ENCODE measurements around the gene RNF157. TPM values are rescaled to one million over a fixed set of nuclear protein-coding genes. Genes with fewer than 3 reads are reported as not detected.

RNF157 gene
- total and polyA plus RNA-seq, 2 experiments from 2014 or later = 5.0 to 8.6 TPM

GRCh38 chr17:76252040-76252954 is 12.0 kb upstream of the RNF157 start:
- no peaks in the 10 kb centered on the region for H4K20me1 ChIP-seq (ENCODE audit: insufficient read depth, poor library complexity, severe bottlenecking)
- H3K4me1 ChIP-seq (ENCODE audit: insufficient read depth) = peaks cover 22% of the 10 kb centered on the region
- peak overlapping the region; percentile 41 for H3K4me2 ChIP-seq
- WGBS (ENCODE audit: low lambda C conversion rate, missing lambda C conversion rate) = 62% methylated on average over 11 of the region's 11 CpGs
- H3K4me3 ChIP-seq = no peak overlapping the region
- peak; percentile 67 for DNase-seq (ENCODE audit: low spot score)
- H3K36me3 ChIP-seq (replicated peaks; ENCODE audit: insufficient read depth, low read depth) = no peaks in the 10 kb centered on the region
- peak overlapping the region; percentile 1 for H2AFZ ChIP-seq
- no peaks in the 10 kb centered on the region for H3K79me2 ChIP-seq
- H3K27ac ChIP-seq = peak overlapping the region; percentile 71
- H3K27me3 ChIP-seq = no peaks in the 10 kb centered on the region
- TF ChIP-seq CTCF (IDR thresholded peaks at IDR 0.05; ENCODE audit: poor library complexity) = no peak
- TF ChIP-seq EZH2phosphoT487 (IDR thresholded peaks at IDR 0.05; ENCODE audit: low read depth, severe bottlenecking, unreplicated experiment) = no peak
- TF ChIP-seq EZH2 (IDR thresholded peaks at IDR 0.05; ENCODE audit: borderline replicate concordance) = no peak
- H3K9me2 ChIP-seq (replicated peaks; ENCODE audit: insufficient read depth) = no peaks in the 10 kb centered on the region
- no peaks in the 10 kb centered on the region for H3K9me3 ChIP-seq (ENCODE audit: low read depth)

- no peak overlapping the region for H3K4me3 ChIP-seq
- H3K9me3 ChIP-seq (ENCODE audit: low read depth) = no peaks in the 10 kb centered on the region
- peaks cover 28% of the 10 kb centered on the region for H3K4me1 ChIP-seq (ENCODE audit: insufficient read depth)
- no peaks in the 10 kb centered on the region for H3K27me3 ChIP-seq
- H3K79me2 ChIP-seq = no peaks in the 10 kb centered on the region
- H3K36me3 ChIP-seq (replicated peaks; ENCODE audit: insufficient read depth, low read depth) = no peaks in the 10 kb centered on the region
- 81% methylated on average over 8 of the region's 8 CpGs for WGBS (ENCODE audit: low lambda C conversion rate, missing lambda C conversion rate)
- no peaks in the 10 kb centered on the region for H4K20me1 ChIP-seq (ENCODE audit: insufficient read depth, poor library complexity, severe bottlenecking)
- no peaks in the 10 kb centered on the region for H3K9me2 ChIP-seq (replicated peaks; ENCODE audit: insufficient read depth)
- H3K27ac ChIP-seq = peak overlapping the region; percentile 71
- H2AFZ ChIP-seq = peak overlapping the region; percentile 1
- DNase-seq (ENCODE audit: low spot score) = no peak
- peak overlapping the region; percentile 15 for H3K4me2 ChIP-seq
- TF ChIP-seq EZH2 (IDR thresholded peaks at IDR 0.05; ENCODE audit: borderline replicate concordance) (no peak), EZH2phosphoT487 (IDR thresholded peaks at IDR 0.05; ENCODE audit: low read depth, severe bottlenecking, unreplicated experiment) (no peak), CTCF (IDR thresholded peaks at IDR 0.05; ENCODE audit: poor library complexity) (no peak)
These were observed 11.3 kb upstream of the RNF157 start for GRCh38 chr17:76251478-76252039.

- DNase-seq (ENCODE audit: low spot score) = no peak
- H3K27me3 ChIP-seq = no peaks in the 10 kb centered on the region
- peaks cover 39% of the 10 kb centered on the region for H3K4me1 ChIP-seq (ENCODE audit: insufficient read depth)
- TF ChIP-seq EZH2 (IDR thresholded peaks at IDR 0.05; ENCODE audit: borderline replicate concordance) (no peak), EZH2phosphoT487 (IDR thresholded peaks at IDR 0.05; ENCODE audit: low read depth, severe bottlenecking, unreplicated experiment) (no peak), CTCF (IDR thresholded peaks at IDR 0.05; ENCODE audit: poor library complexity) (no peak)
- H3K4me2 ChIP-seq = no peak overlapping the region
- H3K27ac ChIP-seq = no peak overlapping the region
- no peaks in the 10 kb centered on the region for H3K36me3 ChIP-seq (replicated peaks; ENCODE audit: insufficient read depth, low read depth)
- no peaks in the 10 kb centered on the region for H3K9me2 ChIP-seq (replicated peaks; ENCODE audit: insufficient read depth)
- WGBS (ENCODE audit: low lambda C conversion rate, missing lambda C conversion rate) = 91% methylated on average over 6 of the region's 6 CpGs
- H3K4me3 ChIP-seq = no peak overlapping the region
- no peaks in the 10 kb centered on the region for H4K20me1 ChIP-seq (ENCODE audit: insufficient read depth, poor library complexity, severe bottlenecking)
- no peak overlapping the region for H2AFZ ChIP-seq
- no peaks in the 10 kb centered on the region for H3K79me2 ChIP-seq
- no peaks in the 10 kb centered on the region for H3K9me3 ChIP-seq (ENCODE audit: low read depth)
These were observed 9.8 kb upstream of the RNF157 start for GRCh38 chr17:76250141-76250540.

Measured in hepatocyte (in vitro differentiated cells).